Measurements from ENCODE around the gene YEATS4.

- TF ChIP-seq, protein P1, sequence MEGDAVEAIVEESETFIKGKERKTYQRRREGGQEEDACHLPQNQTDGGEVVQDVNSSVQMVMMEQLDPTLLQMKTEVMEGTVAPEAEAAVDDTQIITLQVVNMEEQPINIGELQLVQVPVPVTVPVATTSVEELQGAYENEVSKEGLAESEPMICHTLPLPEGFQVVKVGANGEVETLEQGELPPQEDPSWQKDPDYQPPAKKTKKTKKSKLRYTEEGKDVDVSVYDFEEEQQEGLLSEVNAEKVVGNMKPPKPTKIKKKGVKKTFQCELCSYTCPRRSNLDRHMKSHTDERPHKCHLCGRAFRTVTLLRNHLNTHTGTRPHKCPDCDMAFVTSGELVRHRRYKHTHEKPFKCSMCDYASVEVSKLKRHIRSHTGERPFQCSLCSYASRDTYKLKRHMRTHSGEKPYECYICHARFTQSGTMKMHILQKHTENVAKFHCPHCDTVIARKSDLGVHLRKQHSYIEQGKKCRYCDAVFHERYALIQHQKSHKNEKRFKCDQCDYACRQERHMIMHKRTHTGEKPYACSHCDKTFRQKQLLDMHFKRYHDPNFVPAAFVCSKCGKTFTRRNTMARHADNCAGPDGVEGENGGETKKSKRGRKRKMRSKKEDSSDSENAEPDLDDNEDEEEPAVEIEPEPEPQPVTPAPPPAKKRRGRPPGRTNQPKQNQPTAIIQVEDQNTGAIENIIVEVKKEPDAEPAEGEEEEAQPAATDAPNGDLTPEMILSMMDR (IDR thresholded peaks at IDR 0.05), result no peak
- TF ChIP-seq POLR2AphosphoS5 (IDR thresholded peaks at IDR 0.05) (no peak), POLR2A (IDR thresholded peaks at IDR 0.05) (no peak), EP300 (IDR thresholded peaks at IDR 0.05) (no peak)
Measured at GRCh38 chr12:69352904-69353303, 6.6 kb upstream of the YEATS4 start.

Data from gastroesophageal sphincter (tissue), 3 donors.